Neural cell (in vitro differentiated cells): ENCODE measurements around the gene MTRF1. TPM values are rescaled to one million over a fixed set of nuclear protein-coding genes. Genes with fewer than 3 reads are reported as not detected.

Experiments
- H2AFZ ChIP-seq: fragments of 200-600, 300-800 bp; sonication (generic), shearing (Covaris generic); 2 replicates; pipeline ENCODE4 v1.6.0; 2014; ENCODE audit warnings: low read depth, mild to moderate bottlenecking, antibody characterized with exemption, low read length, moderate library complexity
- H3F3A ChIP-seq: fragments of 200-600 bp; shearing (Covaris generic); 2 replicates; pipeline ENCODE4 v1.6.1; 2016; ENCODE audit warnings: mild to moderate bottlenecking, moderate library complexity, mixed read lengths, antibody characterized with exemption, low read length; ENCODE audit not compliant: insufficient read depth, poor library complexity, severe bottlenecking
- H3K27ac ChIP-seq: fragments of 200-600, 300-800 bp; sonication (generic), shearing (Covaris generic); 2 replicates; pipeline ENCODE4 v1.5.1; 2014; ENCODE audit warnings: mild to moderate bottlenecking, low read length, moderate library complexity
- H3K27me3 ChIP-seq: fragments of 300-800, 200-600 bp; sonication (generic), shearing (Covaris generic); 2 replicates; pipeline ENCODE4 v1.6.0; 2014; ENCODE audit warnings: mild to moderate bottlenecking, low read depth, low read length, moderate library complexity; ENCODE audit not compliant: insufficient read depth
- H3K36me3 ChIP-seq: fragments of 300-800, 200-600 bp; sonication (generic), shearing (Covaris generic); 2 replicates; pipeline ENCODE4 v1.5.1; 2014; ENCODE audit warnings: mild to moderate bottlenecking, antibody characterized with exemption, low read length, moderate library complexity; ENCODE audit not compliant: insufficient read depth
- H3K4me2 ChIP-seq: fragments of 300-800, 200-600 bp; sonication (generic), shearing (Covaris generic); 2 replicates; pipeline ENCODE4 v1.6.0; 2014; ENCODE audit warnings: mild to moderate bottlenecking, low read length
- H3K4me3 ChIP-seq: fragments of 300-800, 200-600 bp; sonication (generic), shearing (Covaris generic); 2 replicates; pipeline ENCODE4 v1.5.1; 2014; ENCODE audit warnings: mild to moderate bottlenecking, low read length, moderate library complexity
- H3K79me2 ChIP-seq: fragments of 200-600 bp; shearing (Covaris generic); replicated peaks from 2 replicates; pipeline ENCODE4 v1.6.0; 2014; ENCODE audit warnings: mild to moderate bottlenecking, low read length, moderate library complexity; ENCODE audit not compliant: insufficient read depth
- H3K9ac ChIP-seq: fragments of 300-800, 200-600 bp; sonication (generic), shearing (Covaris generic); 2 replicates; pipeline ENCODE4 v1.6.1; 2016; ENCODE audit warnings: mild to moderate bottlenecking, low read length, mixed read lengths
- H3K9me2 ChIP-seq: fragments of 200-600 bp; shearing (Covaris generic); 2 replicates; pipeline ENCODE4 v1.6.1; 2016; ENCODE audit warnings: mild to moderate bottlenecking, low read length, mixed read lengths; ENCODE audit not compliant: insufficient read depth
- H3K9me3 ChIP-seq: fragments of 200-600, 300-800 bp; sonication (generic), shearing (Covaris generic); 2 replicates; pipeline ENCODE4 v1.6.1; 2016; ENCODE audit warnings: mild to moderate bottlenecking, mixed run types, low read length, moderate library complexity, mixed read lengths
- H4K20me1 ChIP-seq: fragments of 200-600 bp; shearing (Covaris generic); 2 replicates; pipeline ENCODE4 v1.6.1; 2016; ENCODE audit warnings: mild to moderate bottlenecking, mixed run types; ENCODE audit not compliant: insufficient read depth
- CTCF ChIP-seq: fragments of 450-650 bp; IDR thresholded peaks from 2 replicates; pipeline ENCODE4 v1.5.1; 2014; ENCODE audit warnings: antibody characterized with exemption, mild to moderate bottlenecking, moderate library complexity; ENCODE audit not compliant: poor library complexity, severe bottlenecking
- EP300 ChIP-seq: fragments of 450-650 bp; conservative IDR thresholded peaks from 2 replicates; pipeline ENCODE4 v1.6.1; 2014; ENCODE audit warnings: antibody characterized with exemption, mild to moderate bottlenecking, moderate library complexity; ENCODE audit not compliant: poor library complexity, severe bottlenecking
- EZH2 ChIP-seq: fragments of 200-600, 300-800 bp; shearing (Covaris generic), sonication (generic); IDR thresholded peaks from 2 replicates; pipeline ENCODE4 v1.6.1; 2014; ENCODE audit warnings: antibody characterized with exemption, low read length, borderline replicate concordance, mild to moderate bottlenecking; ENCODE audit not compliant: insufficient read depth, poor library complexity, severe bottlenecking
- MXI1 ChIP-seq: fragments of 450-650 bp; conservative IDR thresholded peaks from 2 replicates; pipeline ENCODE4 v1.6.1; 2014; ENCODE audit warnings: antibody characterized with exemption, mild to moderate bottlenecking; ENCODE audit not compliant: poor library complexity, severe bottlenecking
- POLR2AphosphoS5 ChIP-seq: IDR thresholded peaks from 2 replicates; pipeline ENCODE4 v1.6.1; 2012
- RAD21 ChIP-seq: fragments of 450-650 bp; conservative IDR thresholded peaks from 2 replicates; pipeline ENCODE4 v1.6.1; 2014; ENCODE audit warnings: antibody characterized with exemption, mild to moderate bottlenecking, moderate library complexity
- SMC3 ChIP-seq: fragments of 450-650 bp; conservative IDR thresholded peaks from 2 replicates; pipeline ENCODE4 v1.6.1; 2014; ENCODE audit warnings: antibody characterized with exemption, mild to moderate bottlenecking, moderate library complexity; ENCODE audit not compliant: poor library complexity
- TAF1 ChIP-seq: IDR thresholded peaks from 2 replicates; pipeline ENCODE4 v1.6.1; 2012; ENCODE audit warnings: low read depth
- polyA plus RNA-seq: library from polyadenylated mRNA; depleted of rRNA; stranded (reverse); fragments of >200 nt; gene quantifications from 2 replicates; pipeline ENCODE4 v1.2.3, GENCODE V29; 2014
- TF ChIP-seq, protein P1 (sequence below): IDR thresholded peaks from 2 replicates; pipeline ENCODE4 v1.6.1; 2012; ENCODE audit warnings: borderline replicate concordance

Gene MTRF1
- polyA plus RNA-seq, 1 donor from 2014 or later = 15.7 TPM

DNA sequence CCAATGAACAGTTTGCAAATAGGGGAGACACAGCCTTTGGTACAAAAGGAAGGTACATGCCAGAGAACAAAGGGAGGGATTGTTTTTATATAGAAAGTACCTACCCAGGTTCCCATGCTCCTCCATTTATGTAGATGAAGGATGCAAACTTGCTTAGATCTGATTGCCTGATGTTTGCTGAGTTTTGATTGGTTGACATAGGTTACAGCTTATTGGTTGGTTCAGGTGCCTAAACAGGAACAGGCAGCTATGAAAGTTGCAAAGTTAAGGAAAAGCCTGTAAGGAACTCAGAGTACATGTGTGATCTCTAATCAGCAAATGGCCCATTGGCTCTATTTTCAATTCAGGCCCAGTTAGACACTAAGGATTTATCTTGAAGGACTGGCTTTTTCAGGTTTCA is 41.2 kb upstream of the MTRF1 start:
- Histone ChIP-seq H2AFZ (no peak overlapping the region), H3F3A (no peaks in the 10 kb centered on the region), H3K4me2 (no peak overlapping the region), H3K79me2 (no peaks in the 10 kb centered on the region), H3K4me3 (no peak overlapping the region), H3K27me3 (no peaks in the 10 kb centered on the region), H3K9me3 (no peaks in the 10 kb centered on the region), H3K36me3 (no peaks in the 10 kb centered on the region), H4K20me1 (no peaks in the 10 kb centered on the region), H3K9me2 (no peaks in the 10 kb centered on the region), H3K27ac (no peak overlapping the region), H3K9ac (no peak overlapping the region)
- no peak for TF ChIP-seq EZH2
- no peak for TF ChIP-seq RAD21
- no peak for TF ChIP-seq MXI1
- TF ChIP-seq, protein P1, sequence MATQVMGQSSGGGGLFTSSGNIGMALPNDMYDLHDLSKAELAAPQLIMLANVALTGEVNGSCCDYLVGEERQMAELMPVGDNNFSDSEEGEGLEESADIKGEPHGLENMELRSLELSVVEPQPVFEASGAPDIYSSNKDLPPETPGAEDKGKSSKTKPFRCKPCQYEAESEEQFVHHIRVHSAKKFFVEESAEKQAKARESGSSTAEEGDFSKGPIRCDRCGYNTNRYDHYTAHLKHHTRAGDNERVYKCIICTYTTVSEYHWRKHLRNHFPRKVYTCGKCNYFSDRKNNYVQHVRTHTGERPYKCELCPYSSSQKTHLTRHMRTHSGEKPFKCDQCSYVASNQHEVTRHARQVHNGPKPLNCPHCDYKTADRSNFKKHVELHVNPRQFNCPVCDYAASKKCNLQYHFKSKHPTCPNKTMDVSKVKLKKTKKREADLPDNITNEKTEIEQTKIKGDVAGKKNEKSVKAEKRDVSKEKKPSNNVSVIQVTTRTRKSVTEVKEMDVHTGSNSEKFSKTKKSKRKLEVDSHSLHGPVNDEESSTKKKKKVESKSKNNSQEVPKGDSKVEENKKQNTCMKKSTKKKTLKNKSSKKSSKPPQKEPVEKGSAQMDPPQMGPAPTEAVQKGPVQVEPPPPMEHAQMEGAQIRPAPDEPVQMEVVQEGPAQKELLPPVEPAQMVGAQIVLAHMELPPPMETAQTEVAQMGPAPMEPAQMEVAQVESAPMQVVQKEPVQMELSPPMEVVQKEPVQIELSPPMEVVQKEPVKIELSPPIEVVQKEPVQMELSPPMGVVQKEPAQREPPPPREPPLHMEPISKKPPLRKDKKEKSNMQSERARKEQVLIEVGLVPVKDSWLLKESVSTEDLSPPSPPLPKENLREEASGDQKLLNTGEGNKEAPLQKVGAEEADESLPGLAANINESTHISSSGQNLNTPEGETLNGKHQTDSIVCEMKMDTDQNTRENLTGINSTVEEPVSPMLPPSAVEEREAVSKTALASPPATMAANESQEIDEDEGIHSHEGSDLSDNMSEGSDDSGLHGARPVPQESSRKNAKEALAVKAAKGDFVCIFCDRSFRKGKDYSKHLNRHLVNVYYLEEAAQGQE = no peak
- TF ChIP-seq TAF1 = no peak
- TF ChIP-seq SMC3 = no peak
- no peak for TF ChIP-seq EP300
- TF ChIP-seq CTCF = no peak
- no peak for TF ChIP-seq POLR2AphosphoS5

GRCh38 chr13:41302743-41303142 is 39.4 kb upstream of the MTRF1 start:
- no peaks in the 10 kb centered on the region for H3K36me3 ChIP-seq
- H4K20me1 ChIP-seq = no peaks in the 10 kb centered on the region
- H2AFZ ChIP-seq = no peak overlapping the region
- no peaks in the 10 kb centered on the region for H3K27me3 ChIP-seq
- TF ChIP-seq CTCF = no peak
- TF ChIP-seq TAF1 = no peak
- no peak overlapping the region for H3K4me3 ChIP-seq
- no peaks in the 10 kb centered on the region for H3F3A ChIP-seq
- no peaks in the 10 kb centered on the region for H3K9me3 ChIP-seq
- H3K4me2 ChIP-seq = no peak overlapping the region
- H3K79me2 ChIP-seq = no peaks in the 10 kb centered on the region
- no peaks in the 10 kb centered on the region for H3K9me2 ChIP-seq
- H3K9ac ChIP-seq = no peak overlapping the region
- no peak overlapping the region for H3K27ac ChIP-seq
